Kidney (tissue), 14 donors: ENCODE results near the gene CBR4. TPM values are rescaled to one million over a fixed set of nuclear protein-coding genes. Genes with fewer than 3 reads are reported as not detected.

Experiments used
- DNase-seq, 5 donors: peaks; one replicate each; pipeline ENCODE4 v3.0.0-alpha.2; 2013 to 2020
- FAIRE-seq: peaks from 2 replicates; lab custom pipeline; 2012; peaks lifted over from hg19 to GRCh38; lab: Jason Lieb, UNC
- H3K27ac ChIP-seq, 2 donors: one replicate each; pipeline ENCODE4 v1.7.0; 2013; ENCODE audit warnings: low read depth in 2 of 2, low read length in 2 of 2, inconsistent platforms in 1 of 2
- H3K27me3 ChIP-seq: one replicate; pipeline ENCODE4 v1.7.1; 2013; ENCODE audit warnings: low read length, inconsistent platforms; ENCODE audit not compliant: control insufficient read depth, insufficient read depth
- H3K36me3 ChIP-seq, 3 donors: one replicate each; pipeline versions ENCODE4 v1.7.0 to v1.7.1; 2013; ENCODE audit warnings: low read length in 3 of 3, control low read depth in 1 of 3, inconsistent platforms in 1 of 3; ENCODE audit not compliant: insufficient read depth in 3 of 3, control insufficient read depth in 2 of 3
- H3K4me1 ChIP-seq, 3 donors: one replicate each; pipeline versions ENCODE4 v1.7.0 to v1.7.1; 2013; ENCODE audit warnings: low read length in 3 of 3, inconsistent platforms in 1 of 3, low read depth in 1 of 3; ENCODE audit not compliant: control insufficient read depth in 2 of 3, insufficient read depth in 2 of 3
- H3K4me3 ChIP-seq, 3 donors: one replicate each; pipeline versions ENCODE4 v1.7.0 to v1.8.1; 2013; ENCODE audit warnings: low read length in 3 of 3, control low read depth in 1 of 3, inconsistent platforms in 1 of 3
- H3K9ac ChIP-seq, 3 donors: one replicate each; pipeline versions ENCODE4 v1.7.0 to v1.7.1; 2013; ENCODE audit warnings: low read length in 3 of 3, control low read depth in 1 of 3, inconsistent platforms in 1 of 3
- H3K9me3 ChIP-seq, 3 donors: one replicate each; pipeline versions ENCODE4 v1.7.0 to v1.7.1; 2013; ENCODE audit warnings: low read length in 3 of 3, control low read depth in 1 of 3, inconsistent platforms in 1 of 3; ENCODE audit not compliant: control insufficient read depth in 2 of 3, insufficient read depth in 1 of 3
- intact Hi-C: fragments of 100-400 bp; cut with DNase I; formaldehyde crosslinking; loops from one replicate; pipeline ENCODE4 v1.11.1; 2022
- polyA plus RNA-seq: library from polyadenylated mRNA; stranded (reverse); fragments of 350-450 nt; fragmentation: Illumina TruSeq; extraction: RNeasy Lipid Tissue Mini Kit (QIAGEN cat#74804); gene quantifications from one replicate; pipeline ENCODE4 v1.2.3, GENCODE V29; 2014; ENCODE audit warnings: low read depth, low replicate concordance; ENCODE audit not compliant: insufficient read depth
- total RNA-seq: library from RNA; stranded (reverse); fragmentation: NEBNext Ultra II Directional; extraction: Animal tissue kit (Norgen Biotek cat#: 25700); gene quantifications from one replicate; pipeline ENCODE4 v1.2.1, GENCODE V29; 2021
- TF ChIP-seq, protein P1 (sequence below): IDR thresholded peaks from 3 replicates; pipeline ENCODE4 v1.5.1; 2012; ENCODE audit warnings: mild to moderate bottlenecking, moderate library complexity, borderline replicate concordance; ENCODE audit not compliant: insufficient read depth; ENCODE audit errors: extremely low read depth
- donor health status: control.
- donor health status: control.
- donor health status: control.
- donor health status: control.
- donor health status: control.
- donor health status: DM: yes; HTN: yes; CAD: no.
- donor health status: Normal renal cell carcinoma (clear cell type).

Gene CBR4
- total and polyA plus RNA-seq, 2 donors from 2014 or later = 24.1 to 28.6 TPM

DNA sequence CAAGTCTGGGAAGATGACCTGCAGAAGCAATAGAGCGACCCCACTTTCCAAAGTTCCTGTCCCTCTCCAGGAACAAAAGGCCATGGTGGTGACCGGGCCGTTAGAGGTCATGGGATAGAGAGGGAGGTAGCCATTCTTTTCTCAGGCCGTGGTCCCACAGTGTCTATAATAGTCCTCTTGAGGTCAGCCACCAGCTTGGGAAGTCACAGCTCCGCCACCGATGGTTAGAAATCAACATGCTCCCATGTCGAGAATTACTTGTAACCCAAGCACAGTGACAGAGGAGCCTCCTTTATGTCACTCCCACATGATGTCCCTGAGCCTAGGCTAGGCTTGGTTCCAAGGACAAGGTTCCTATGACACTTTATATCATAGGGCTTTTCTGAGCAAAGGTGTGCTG, 48.3 kb upstream of the CBR4 start:
- H3K36me3 ChIP-seq = no peaks in the 10 kb centered on the region
- no peak overlapping the region for H3K4me3 ChIP-seq
- H3K4me1 ChIP-seq = peaks cover 0 to 2% (median 0%) of the 10 kb centered on the region in 3 donors
- TF ChIP-seq, protein P1, sequence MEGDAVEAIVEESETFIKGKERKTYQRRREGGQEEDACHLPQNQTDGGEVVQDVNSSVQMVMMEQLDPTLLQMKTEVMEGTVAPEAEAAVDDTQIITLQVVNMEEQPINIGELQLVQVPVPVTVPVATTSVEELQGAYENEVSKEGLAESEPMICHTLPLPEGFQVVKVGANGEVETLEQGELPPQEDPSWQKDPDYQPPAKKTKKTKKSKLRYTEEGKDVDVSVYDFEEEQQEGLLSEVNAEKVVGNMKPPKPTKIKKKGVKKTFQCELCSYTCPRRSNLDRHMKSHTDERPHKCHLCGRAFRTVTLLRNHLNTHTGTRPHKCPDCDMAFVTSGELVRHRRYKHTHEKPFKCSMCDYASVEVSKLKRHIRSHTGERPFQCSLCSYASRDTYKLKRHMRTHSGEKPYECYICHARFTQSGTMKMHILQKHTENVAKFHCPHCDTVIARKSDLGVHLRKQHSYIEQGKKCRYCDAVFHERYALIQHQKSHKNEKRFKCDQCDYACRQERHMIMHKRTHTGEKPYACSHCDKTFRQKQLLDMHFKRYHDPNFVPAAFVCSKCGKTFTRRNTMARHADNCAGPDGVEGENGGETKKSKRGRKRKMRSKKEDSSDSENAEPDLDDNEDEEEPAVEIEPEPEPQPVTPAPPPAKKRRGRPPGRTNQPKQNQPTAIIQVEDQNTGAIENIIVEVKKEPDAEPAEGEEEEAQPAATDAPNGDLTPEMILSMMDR = no peak
- no peaks in the 10 kb centered on the region for H3K9me3 ChIP-seq
- FAIRE-seq (no peak), DNase-seq (no peak)
- no peak overlapping the region for H3K9ac ChIP-seq
- H3K27ac ChIP-seq = no peak overlapping the region
- no peaks in the 10 kb centered on the region for H3K27me3 ChIP-seq
- intact Hi-C loops = no loop called here

DNA sequence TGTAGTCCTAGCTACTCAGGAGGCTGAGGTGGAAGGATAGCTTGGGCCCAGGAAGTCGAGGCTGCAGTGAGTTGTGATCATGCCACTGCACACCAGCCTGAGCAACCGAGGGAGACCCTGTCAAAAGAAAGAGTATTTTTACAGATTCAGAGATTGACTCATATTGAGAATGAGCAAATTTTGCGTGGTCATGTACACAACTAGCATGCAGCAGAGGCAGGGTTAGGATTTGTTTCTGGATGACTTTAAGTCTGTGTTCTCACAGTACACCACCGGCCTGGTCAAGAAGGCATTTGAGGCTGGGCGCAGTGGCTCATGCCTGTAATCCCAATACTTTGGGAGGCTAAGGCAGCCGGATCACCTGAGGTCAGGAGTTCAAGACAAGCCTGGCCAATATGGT, 44.8 kb upstream of the CBR4 start:
- DNase-seq (no peak), FAIRE-seq (no peak)
- intact Hi-C loops = no loop called here
- Histone ChIP-seq H3K9ac (no peak overlapping the region), H3K27me3 (no peaks in the 10 kb centered on the region), H3K9me3 (no peaks in the 10 kb centered on the region), H3K4me3 (no peak overlapping the region), H3K4me1 (peaks cover 0 to 8% (median 0%) of the 10 kb centered on the region in 3 donors), H3K36me3 (no peaks in the 10 kb centered on the region), H3K27ac (no peak overlapping the region)
- TF ChIP-seq, protein P1 = no peak

DNA sequence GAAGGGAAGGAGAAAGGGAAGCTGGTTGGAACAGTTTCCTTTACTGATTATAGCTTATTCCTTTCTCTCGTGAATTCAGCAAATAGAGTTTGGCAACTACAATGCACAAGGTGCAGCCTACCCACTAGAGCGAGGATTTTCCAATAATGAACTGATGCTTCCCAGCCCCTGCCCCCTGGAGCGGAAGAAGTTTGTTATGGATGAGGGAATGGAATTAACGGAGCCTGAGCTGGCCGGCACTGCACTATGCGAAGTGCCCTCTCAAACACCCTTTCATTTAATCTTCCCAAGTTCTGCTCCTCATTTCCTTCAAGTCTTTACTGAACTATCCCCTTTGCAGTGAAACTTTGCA, 42.5 kb upstream of the CBR4 start:
- no peak for FAIRE-seq
- Histone ChIP-seq H3K4me3 (no peak overlapping the region), H3K27ac (no peak overlapping the region), H3K27me3 (no peaks in the 10 kb centered on the region), H3K9ac (no peak overlapping the region), H3K9me3 (no peaks in the 10 kb centered on the region), H3K4me1 (peaks cover 0 to 8% (median 0%) of the 10 kb centered on the region in 3 donors), H3K36me3 (no peaks in the 10 kb centered on the region)
- DNase-seq = no peak
- intact Hi-C loops = no loop called here
- TF ChIP-seq, protein P1 = no peak
